ENCODE measurements around the gene GPATCH4.
"Not testable (repeated sequence)": the region's sequence is repeated elsewhere in the genome, so short reads cannot be mapped to it uniquely, and the experiment has no call there.

- TF ChIP-seq POLR2A (IDR thresholded peaks at IDR 0.05; ENCODE audit: borderline replicate concordance, extremely low read depth, insufficient read depth, insufficient read length); CTCF (IDR thresholded peaks at IDR 0.05 in 2 of 3, conservative IDR thresholded peaks at IDR 0.05 in 1 of 3; ENCODE audit: borderline replicate concordance in 1 of 3, insufficient read depth in 1 of 3, low read depth in 2 of 3, low read length in 2 of 3); RAD21 (IDR thresholded peaks at IDR 0.05; ENCODE audit: low read depth); EZH2phosphoT487 (IDR thresholded peaks at IDR 0.05; ENCODE audit: borderline replicate concordance); SIN3A (IDR thresholded peaks at IDR 0.05; ENCODE audit: low read depth): not testable (repeated sequence)
Measured at GRCh38 chr1:156587927-156588326, 13.4 kb downstream of the GPATCH4 start.

All from HCT116 (cell line).